IMR-90 (cell line): ENCODE measurements around the gene PTPN11. TPM values are rescaled to one million over a fixed set of nuclear protein-coding genes. Genes with fewer than 3 reads are reported as not detected.

Source experiments
- ATAC-seq: fragments of 200-7000 bp; cut with Tn5 transposase; 2 replicates; pipeline ENCODE4 v1.9.1; 2020; ENCODE audit warnings: low read depth, mild to moderate bottlenecking, moderate library complexity
- BruUV-seq: library from RNA; stranded (reverse); fragments of 400-500 nt; replicated peaks from 2 replicates; lab custom pipeline; 2021; lab: Mats Ljungman, UMichigan
- CTCF ChIA-PET: fragments of 300-600 bp; formaldehyde crosslinking; extraction: SDS; loops from one replicate; lab custom pipeline; 2021; ENCODE audit warnings: antibody characterized with exemption; lab: Yijun Ruan, JAX
- POLR2A ChIA-PET: fragments of 300-600 bp; sonication (Branson Sonifier 250); formaldehyde crosslinking; loops from one replicate; lab custom pipeline; 2022; ENCODE audit warnings: antibody characterized with exemption; ENCODE audit not compliant: unreplicated experiment; lab: Charles Lee
- DNase-seq: peaks from one replicate; pipeline ENCODE4 v3.0.0; 2013
- H2AFZ ChIP-seq: replicated peaks from 2 replicates; pipeline ENCODE3; 2013; ENCODE audit warnings: low read length, mild to moderate bottlenecking; ENCODE audit not compliant: poor library complexity
- H2AK5ac ChIP-seq: 2 replicates; pipeline ENCODE4 v1.6.1; 2013; ENCODE audit warnings: low read depth, low read length, inconsistent platforms
- H2AK9ac ChIP-seq: replicated peaks from 2 replicates; pipeline ENCODE3; 2013; ENCODE audit warnings: mild to moderate bottlenecking, low read depth, low read length, moderate library complexity; ENCODE audit not compliant: poor library complexity
- H2BK120ac ChIP-seq: 2 replicates; pipeline ENCODE4 v1.6.1; 2013; ENCODE audit warnings: low read depth, low read length, inconsistent platforms
- H2BK15ac ChIP-seq: 3 replicates; pipeline ENCODE4 v1.6.1; 2013; ENCODE audit warnings: low read depth, low read length, inconsistent platforms
- H2BK20ac ChIP-seq: 2 replicates; pipeline ENCODE4 v1.6.1; 2013; ENCODE audit warnings: low read depth, mild to moderate bottlenecking, inconsistent platforms, low read length, moderate library complexity
- H2BK5ac ChIP-seq: 2 replicates; pipeline ENCODE4 v1.6.1; 2013; ENCODE audit warnings: mild to moderate bottlenecking, low read depth, low read length, inconsistent platforms; ENCODE audit not compliant: poor library complexity, severe bottlenecking
- H3K14ac ChIP-seq: replicated peaks from 2 replicates; pipeline ENCODE4 v1.6.1; 2013; ENCODE audit warnings: low read depth, low read length, inconsistent platforms
- H3K18ac ChIP-seq: 2 replicates; pipeline ENCODE4 v1.6.1; 2013; ENCODE audit warnings: low read depth, low read length, control low read depth
- H3K23ac ChIP-seq: 2 replicates; pipeline ENCODE4 v1.6.1; 2013; ENCODE audit warnings: low read depth, low read length, inconsistent platforms
- H3K27ac ChIP-seq: 2 replicates; pipeline ENCODE4 v1.5.1; 2013; ENCODE audit warnings: mild to moderate bottlenecking, control low read depth, low read length; ENCODE audit not compliant: insufficient read depth
- H3K27me3 ChIP-seq: 2 replicates; pipeline ENCODE4 v1.6.1; 2013; ENCODE audit warnings: low read length; ENCODE audit not compliant: control insufficient read depth, insufficient read depth
- H3K36me3 ChIP-seq: 2 replicates; pipeline ENCODE4 v1.6.1; 2013; ENCODE audit warnings: low read length, mixed read lengths; ENCODE audit not compliant: control insufficient read depth, insufficient read depth
- H3K4ac ChIP-seq: 2 replicates; pipeline ENCODE4 v1.6.1; 2013; ENCODE audit warnings: low read depth, low read length, inconsistent platforms
- H3K4me1 ChIP-seq: 2 replicates; pipeline ENCODE4 v1.6.1; 2013; ENCODE audit warnings: low read length, mixed read lengths; ENCODE audit not compliant: control insufficient read depth, insufficient read depth
- H3K4me2 ChIP-seq: 2 replicates; pipeline ENCODE4 v1.6.1; 2013; ENCODE audit warnings: low read depth, mild to moderate bottlenecking, control low read depth, low read length, moderate library complexity
- H3K4me3 ChIP-seq: 2 replicates; pipeline ENCODE4 v1.5.1; 2013; ENCODE audit warnings: low read depth, mild to moderate bottlenecking, control low read depth, low read length, moderate library complexity; ENCODE audit not compliant: insufficient read depth
- H3K56ac ChIP-seq: 2 replicates; pipeline ENCODE4 v1.6.1; 2013; ENCODE audit warnings: low read length, inconsistent platforms; ENCODE audit not compliant: insufficient read depth; ENCODE audit errors: extremely low read depth
- H3K79me1 ChIP-seq, 2 experiments: 2 replicates each; pipeline ENCODE4 v1.6.1; 2013; ENCODE audit warnings: low read length in 2 of 2, inconsistent platforms in 1 of 2, low read depth in 1 of 2
- H3K9ac ChIP-seq: 2 replicates; pipeline ENCODE4 v1.6.1; 2013; ENCODE audit warnings: low read depth, low read length, control low read depth
- H3K9me1 ChIP-seq: 2 replicates; pipeline ENCODE4 v1.6.1; 2013; ENCODE audit warnings: low read length, inconsistent platforms; ENCODE audit not compliant: insufficient read depth
- H3K9me3 ChIP-seq: 2 replicates; pipeline ENCODE4 v1.6.1; 2013; ENCODE audit warnings: low read length; ENCODE audit not compliant: control insufficient read depth, insufficient read depth
- H4K20me1 ChIP-seq: 2 replicates; pipeline ENCODE4 v1.6.1; 2013; ENCODE audit warnings: low read length, inconsistent platforms; ENCODE audit not compliant: insufficient read depth
- H4K5ac ChIP-seq: 2 replicates; pipeline ENCODE4 v1.6.1; 2013; ENCODE audit warnings: mild to moderate bottlenecking, low read depth, low read length, control low read depth
- H4K8ac ChIP-seq, 2 experiments: 2 replicates each; pipeline ENCODE4 v1.6.1; 2013; ENCODE audit warnings: low read depth in 2 of 2, low read length in 2 of 2, control low read depth in 1 of 2, inconsistent platforms in 1 of 2
- H4K91ac ChIP-seq: 2 replicates; pipeline ENCODE4 v1.6.1; 2013; ENCODE audit warnings: low read depth, low read length, inconsistent platforms; ENCODE audit not compliant: insufficient read depth
- BHLHE40 ChIP-seq: fragments of 150-350 bp; IDR thresholded peaks from 2 replicates; pipeline ENCODE4 v1.6.1; 2016; ENCODE audit warnings: mild to moderate bottlenecking, low read depth, low read length
- CEBPB ChIP-seq: IDR thresholded peaks from 2 replicates; pipeline ENCODE4 v1.6.1; 2012; ENCODE audit warnings: low read depth, low read length, improper control_type of control experiment
- FOS ChIP-seq: fragments of 150-350 bp; IDR thresholded peaks from 2 replicates; pipeline ENCODE4 v1.6.1; 2016; ENCODE audit warnings: low read depth, low read length
- MXI1 ChIP-seq: IDR thresholded peaks from 2 replicates; pipeline ENCODE4 v1.6.1; 2012; ENCODE audit warnings: low read depth, mild to moderate bottlenecking, low read length, moderate library complexity, borderline replicate concordance
- NFE2L2 ChIP-seq: fragments of 150-350 bp; IDR thresholded peaks from 2 replicates; pipeline ENCODE4 v1.6.1; 2016; ENCODE audit warnings: low read depth, mild to moderate bottlenecking, low read length
- POLR2A ChIP-seq: IDR thresholded peaks from 2 replicates; pipeline ENCODE4 v1.6.1; 2012; ENCODE audit warnings: mild to moderate bottlenecking, low read depth, low read length
- RCOR1 ChIP-seq: IDR thresholded peaks from 2 replicates; pipeline ENCODE4 v1.6.1; 2012; ENCODE audit warnings: mild to moderate bottlenecking, low read length, improper control_type of control experiment; ENCODE audit not compliant: insufficient replicate concordance
- SMC3 ChIP-seq: fragments of 150-350 bp; IDR thresholded peaks from 2 replicates; pipeline ENCODE4 v1.6.1; 2016; ENCODE audit warnings: low read depth, mild to moderate bottlenecking, antibody characterized with exemption, low read length, moderate library complexity
- WGBS, 2 experiments: methylation state at CpG; one replicate each; pipeline versions ENCODE4 v1.1.5 to v1.1.7; 2013; ENCODE audit warnings: missing lambda C conversion rate in 2 of 2; ENCODE audit not compliant: insufficient read length in 1 of 2; ENCODE audit errors: extremely low coverage in 2 of 2; 5-methylcytosine and 5-hydroxymethylcytosine counted together
- dilution Hi-C: fragments of 300-500 bp; cut with HindIII; formaldehyde crosslinking; loops from one replicate; pipeline ENCODE4 v1.14.3; 2018; ENCODE audit warnings: low sequenced_read_pairs; ENCODE audit not compliant: unreplicated experiment
- in situ Hi-C: fragments of 300-500 bp; cut with MboI; formaldehyde crosslinking; loops from 3 replicates; pipeline ENCODE4 v1.14.3; 2019; ENCODE audit warnings: low sequenced_read_pairs, inconsistent platforms, mixed read lengths
- intact Hi-C: fragments of 100-400 bp; cut with micrococcal nuclease; formaldehyde crosslinking; loops from 2 replicates; pipeline ENCODE4 v1.10.0; 2022
- polyA plus RNA-seq, 3 experiments: library from polyadenylated mRNA; depleted of rRNA; stranded (reverse); fragments of >200 nt; gene quantifications; 2 replicates each; pipeline ENCODE4 v1.2.3, GENCODE V29; 2012; ENCODE audit warnings: low replicate concordance in 1 of 3
- total RNA-seq: library from RNA; depleted of rRNA; stranded (reverse); fragments of >200 nt; gene quantifications from 2 replicates; pipeline ENCODE4 v1.2.3, GENCODE V29; 2012

PTPN11 gene
- total and polyA plus RNA-seq, 2 of the 4 experiments (the other 2 are of a cell fraction) = 52.9 to 135 TPM

DNA sequence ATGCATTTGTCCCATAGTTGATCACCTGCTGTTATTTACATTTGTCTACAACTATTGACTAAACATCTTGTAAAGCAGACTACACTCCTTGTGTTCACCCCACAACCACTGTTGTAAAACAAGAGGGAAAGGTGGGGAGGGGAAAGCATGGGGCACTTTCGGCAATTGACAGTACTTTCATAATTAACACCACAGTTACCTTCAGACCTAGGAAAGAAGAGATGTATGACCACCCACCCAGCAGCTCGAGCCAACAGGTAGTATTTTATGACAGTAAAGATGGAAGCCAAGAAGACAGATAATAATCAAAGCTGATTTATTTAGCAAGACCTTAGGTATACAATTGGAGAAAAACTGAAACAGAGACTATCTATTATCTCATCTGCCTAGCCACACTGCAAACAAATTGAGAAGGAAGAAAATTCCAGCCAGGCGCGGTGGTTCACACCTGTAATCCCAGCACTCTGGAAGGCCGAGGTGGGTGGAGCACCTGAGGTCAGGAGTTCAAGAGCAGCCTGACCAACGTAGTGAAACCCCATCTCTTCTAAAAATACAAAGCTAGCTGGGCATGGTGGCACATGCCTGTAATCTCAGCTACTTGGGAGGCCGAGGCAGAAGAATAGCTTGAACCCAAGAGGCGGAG, 47.8 kb upstream of the PTPN11 start:
- Histone ChIP-seq H2BK15ac (no peak overlapping the region), H2BK120ac (no peak overlapping the region), H3K18ac (no peak overlapping the region), H2BK20ac (no peak overlapping the region), H3K4me2 (no peak overlapping the region), H2AK9ac (no peak overlapping the region), H2BK5ac (no peak overlapping the region), H4K8ac (no peak overlapping the region), H3K4ac (no peak overlapping the region), H4K5ac (no peak overlapping the region), H3K14ac (no peak overlapping the region; the same call in 1 of the 2 replicates), H2AK5ac (no peak overlapping the region), H3K27ac (no peak overlapping the region), H3K4me3 (no peak overlapping the region), H3K23ac (no peak overlapping the region), H4K91ac (no peak overlapping the region), H3K4me1 (peaks cover 7% of the 10 kb centered on the region), H3K9me1 (peaks cover 19% of the 10 kb centered on the region), H3K27me3 (no peaks in the 10 kb centered on the region), H3K36me3 (peaks cover 1% of the 10 kb centered on the region; the same call in 1 of the 2 replicates), H4K20me1 (peaks cover 33% of the 10 kb centered on the region), H3K56ac (no peak overlapping the region), H3K9me3 (no peaks in the 10 kb centered on the region), H3K9ac (no peak overlapping the region), H2AFZ (no peak overlapping the region), H3K79me1 (peaks cover 34 to 67% of the 10 kb centered on the region in 2 experiments)
- intact Hi-C loops = no loop called here
- no TSS peak for BruUV-seq
- TF ChIP-seq FOS (no peak), NFE2L2 (no peak), RCOR1 (no peak), POLR2A (no peak), BHLHE40 (no peak), MXI1 (no peak), CEBPB (no peak), SMC3 (no peak)
- DNase-seq (no peak), ATAC-seq (no peak)
- in situ Hi-C loops = no loop called here
- ChIA-PET CTCF (interaction anchor here (0.7 kb wide), 1 partner anchor 24 kb away, joined by 10 read pairs; no protein-coding TSS in a partner anchor), POLR2A (no interaction called here)
- WGBS, 2 experiments = no CpG with 5 or more reads among the region's 8 CpGs
- dilution Hi-C loops = no loop called here
